HG02973 (cell line): ENCODE data around the gene LIPA.
"Not testable (repeated sequence)": the region's sequence is repeated elsewhere in the genome, so short reads cannot be mapped to it uniquely, and the experiment has no call there.

Source experiments
- ATAC-seq: cut with Tn5 transposase; IDR thresholded peaks from one replicate; pipeline ENCODE4 v1.9.1; 2021; ENCODE audit warnings: moderate library complexity; ENCODE audit not compliant: unreplicated experiment

LIPA gene

DNA sequence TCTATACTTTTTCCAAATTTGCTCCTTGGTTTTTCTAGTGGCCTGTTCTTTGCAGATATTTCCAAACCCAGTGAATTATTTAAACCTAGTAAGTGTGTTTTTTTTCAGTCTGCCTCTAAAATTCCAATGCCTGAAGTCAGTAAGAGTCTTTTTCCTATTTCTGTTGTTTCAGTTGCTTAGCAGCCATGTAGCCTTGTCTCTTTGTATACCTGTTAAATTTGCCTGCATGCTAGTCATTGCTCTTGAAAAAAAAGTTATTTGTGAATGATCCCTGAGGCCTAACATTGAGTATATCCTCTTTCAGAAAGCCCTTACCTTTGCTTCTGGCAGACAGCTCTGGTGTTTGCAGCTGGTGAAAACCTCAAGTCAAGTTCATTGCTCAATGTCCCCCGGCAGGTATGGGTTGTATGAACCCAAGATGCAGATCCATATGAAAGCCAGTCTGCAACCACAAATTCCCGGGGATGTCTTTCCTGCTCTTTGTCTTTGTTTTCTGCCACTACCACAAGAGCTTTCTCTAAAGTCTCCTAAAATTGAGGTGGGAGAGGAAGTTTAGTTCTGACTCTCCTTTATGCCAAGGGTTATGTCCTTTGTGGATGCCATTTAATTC is 80.2 kb downstream of the LIPA start:
- no peak for ATAC-seq

DNA sequence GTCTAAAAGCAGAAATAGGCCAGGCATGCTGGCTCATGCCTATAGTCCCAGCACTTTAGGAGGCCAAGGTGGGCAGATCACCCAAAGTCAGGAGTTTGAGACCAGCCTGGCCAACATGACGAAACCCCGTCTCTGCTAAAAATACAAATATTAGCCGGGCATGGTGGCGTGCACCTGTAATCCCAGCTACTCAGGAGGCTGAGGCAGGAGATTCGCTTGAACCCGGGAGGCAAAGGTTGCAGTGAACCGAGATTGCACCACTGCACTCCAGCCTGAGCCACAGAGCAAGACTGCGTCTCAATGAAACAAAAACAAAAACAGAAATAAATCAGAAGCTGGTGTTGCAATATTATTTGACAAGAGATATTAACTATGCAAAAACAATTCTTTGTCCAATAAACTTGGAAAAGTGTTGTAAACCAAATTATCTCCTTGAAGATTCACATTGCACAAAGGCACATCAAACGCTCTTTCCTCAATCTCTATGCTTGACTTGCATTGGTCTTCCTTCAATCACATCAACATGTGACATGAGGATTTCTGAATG is 83.1 kb downstream of the LIPA start:
- ATAC-seq = not testable (repeated sequence)

DNA sequence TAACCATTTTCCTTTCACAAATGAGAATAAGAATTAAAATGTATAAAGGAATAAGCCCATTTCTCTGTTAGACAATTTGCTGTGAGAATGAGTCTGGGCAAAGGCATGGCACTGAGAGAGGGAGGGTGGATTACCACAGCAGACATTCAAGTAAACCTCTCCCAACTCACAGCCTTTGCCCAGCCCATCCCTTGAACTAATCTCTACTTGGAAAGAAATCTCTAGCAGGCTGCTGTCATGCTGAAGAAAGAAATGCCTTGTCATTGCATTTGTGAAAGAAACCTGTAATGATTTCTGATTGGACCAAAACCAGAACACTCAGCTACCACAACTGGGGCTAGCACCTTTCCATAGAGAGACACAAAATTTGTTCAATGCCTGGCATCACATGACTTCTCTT is 83.7 kb downstream of the LIPA start:
- no peak for ATAC-seq

DNA sequence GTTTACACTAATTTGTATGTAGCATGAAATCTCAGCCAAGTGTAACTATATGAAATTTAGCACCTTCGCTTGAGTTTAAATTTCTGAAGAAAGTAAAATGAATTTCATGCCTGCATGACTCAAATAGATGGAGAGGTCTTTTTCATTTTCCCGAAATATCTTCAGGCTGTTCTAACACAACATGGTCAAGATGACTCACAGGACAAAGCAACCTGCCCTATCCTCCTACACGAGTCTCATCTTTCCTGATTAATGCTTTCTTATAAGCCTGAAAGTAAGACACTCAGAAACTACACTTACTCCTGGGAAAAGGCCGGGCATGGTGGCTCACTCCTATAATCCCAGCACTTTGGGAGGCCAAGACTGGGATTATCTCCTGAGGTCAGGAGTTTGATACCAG is 85.7 kb downstream of the LIPA start:
- no peak for ATAC-seq

DNA sequence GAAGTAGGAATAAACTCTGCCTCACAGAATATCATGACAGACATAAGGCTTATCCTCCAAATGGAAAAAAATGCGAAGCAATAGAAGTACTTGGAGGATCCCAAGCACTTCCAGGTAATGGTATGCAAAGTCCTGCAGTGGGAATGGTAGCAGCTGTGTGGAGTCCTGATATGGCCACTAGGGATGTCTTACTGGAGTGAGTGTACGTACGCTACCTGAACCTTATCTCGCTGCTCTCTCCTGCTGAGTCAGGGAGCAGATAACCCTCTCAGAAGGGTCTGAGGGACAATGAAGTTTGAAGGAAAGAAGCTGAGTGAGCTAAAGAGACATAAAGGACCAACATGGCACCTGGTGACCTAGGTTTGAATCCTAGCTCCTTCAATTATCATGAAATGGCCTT is 86.7 kb downstream of the LIPA start:
- ATAC-seq = no peak

DNA sequence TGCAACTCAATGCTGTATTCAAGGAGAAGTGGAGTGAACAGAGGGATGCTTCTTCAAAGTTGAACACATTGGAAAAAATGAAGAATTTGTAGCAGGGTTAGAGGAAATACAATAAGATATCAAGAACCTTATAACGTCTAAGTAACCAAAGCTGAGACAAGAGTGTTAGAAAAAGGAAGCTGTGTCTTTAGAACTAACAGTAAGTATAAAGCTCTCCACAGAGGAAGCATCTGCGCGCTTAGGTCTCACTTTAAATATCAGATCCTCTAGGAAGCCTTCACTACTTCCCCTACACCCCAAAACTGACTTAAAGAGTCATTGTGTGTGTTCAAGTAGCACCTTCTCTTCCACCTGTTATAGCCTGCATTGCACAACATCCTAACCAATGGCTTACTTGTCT is 87.5 kb downstream of the LIPA start:
- ATAC-seq = no peak
